ENCODE measurements around the gene GGN. TPM values are rescaled to one million over a fixed set of nuclear protein-coding genes. Genes with fewer than 3 reads are reported as not detected.
A peak's percentile ranks its signal among the peaks of the same experiment; 100 is the strongest.

The GGN gene
- total and polyA plus RNA-seq, 9 of the 15 experiments (the other 6 are each of a cell fraction or from before 2014, with no cell fraction given), result 0.15 to 0.33 TPM; not detected in 7

GRCh38 chr19:38335949-38336637, 51.7 kb downstream of the GGN start (continued):
- TF ChIP-seq ZNF407 (IDR thresholded peaks at IDR 0.05; ENCODE audit: low read depth) (peak; percentile 57; the same call in 1 of the 2 replicates), GATAD2A (IDR thresholded peaks at IDR 0.05) (peak; percentile 61; the same call in 1 of the 2 replicates), ZNF12 (CRISPR knock-in tag; IDR thresholded peaks at IDR 0.05) (no peak), ZBTB12 (CRISPR knock-in tag; IDR thresholded peaks at IDR 0.05) (no peak), ZBTB1 (CRISPR knock-in tag; IDR thresholded peaks at IDR 0.05; ENCODE audit: borderline replicate concordance, low read depth) (no peak), AFF1 (IDR thresholded peaks at IDR 0.05; ENCODE audit: low read depth in 1 of 2, partially characterized antibody in 2 of 2) (no peak), DIDO1 (tag; IDR thresholded peaks at IDR 0.05; ENCODE audit: low read depth) (no peak), NCOA4 (IDR thresholded peaks at IDR 0.05; ENCODE audit: partially characterized antibody) (no peak), SRSF1 (IDR thresholded peaks at IDR 0.05; ENCODE audit: low read depth, low read length) (no peak), SRF (CRISPR knock-in tag; IDR thresholded peaks at IDR 0.05) (peak in 1 of 2 experiments; percentile 16; a peak in 1 of 4 replicates), E2F3 (CRISPR knock-in tag; IDR thresholded peaks at IDR 0.05) (0 out of 2 replicates have a peak, but pooled peaks have one; percentile 22), PPARD (CRISPR knock-in tag; IDR thresholded peaks at IDR 0.05) (no peak)

Measured in K562 (cell line).